H9 (cell line): ENCODE data around the gene TBL1Y. TPM values are rescaled to one million over a fixed set of nuclear protein-coding genes. Genes with fewer than 3 reads are reported as not detected.

Source experiments
- DNase-seq: peaks from one replicate; pipeline ENCODE4 v3.0.0-alpha.2; 2017
- H2AFZ ChIP-seq: one replicate; pipeline ENCODE4 v1.6.1; 2013; ENCODE audit warnings: mild to moderate bottlenecking, low read length, control low read depth, moderate library complexity
- H2AK5ac ChIP-seq: 2 replicates; pipeline ENCODE4 v1.6.1; 2013; ENCODE audit warnings: low read length, control low read depth, mixed read lengths; ENCODE audit not compliant: insufficient read length
- H2BK120ac ChIP-seq: one replicate; pipeline ENCODE4 v1.6.1; 2013; ENCODE audit warnings: low read depth, mild to moderate bottlenecking, low read length, control low read depth, inconsistent platforms; ENCODE audit not compliant: poor library complexity, severe bottlenecking
- H2BK12ac ChIP-seq: 2 replicates; pipeline ENCODE4 v1.6.1; 2013; ENCODE audit warnings: low read length, control low read depth, mixed read lengths, low read depth; ENCODE audit not compliant: insufficient read length
- H2BK15ac ChIP-seq: 2 replicates; pipeline ENCODE4 v1.6.1; 2013; ENCODE audit warnings: low read depth, low read length, control low read depth
- H2BK20ac ChIP-seq: one replicate; pipeline ENCODE4 v1.6.1; 2013; ENCODE audit warnings: low read depth, mild to moderate bottlenecking, low read length, control low read depth, inconsistent platforms; ENCODE audit not compliant: poor library complexity, severe bottlenecking
- H2BK5ac ChIP-seq: 2 replicates; pipeline ENCODE4 v1.6.1; 2013; ENCODE audit warnings: low read length, control low read depth, mixed read lengths; ENCODE audit not compliant: insufficient read length
- H3K14ac ChIP-seq: 2 replicates; pipeline ENCODE4 v1.6.1; 2013; ENCODE audit warnings: low read length, control low read depth; ENCODE audit not compliant: insufficient read depth
- H3K18ac ChIP-seq: 2 replicates; pipeline ENCODE4 v1.6.1; 2013; ENCODE audit warnings: low read depth, mild to moderate bottlenecking, mixed read lengths, low read length, control low read depth; ENCODE audit not compliant: insufficient read length
- H3K23ac ChIP-seq: 2 replicates; pipeline ENCODE4 v1.6.1; 2013; ENCODE audit warnings: low read length, control low read depth, mixed read lengths, low read depth; ENCODE audit not compliant: insufficient read length
- H3K23me2 ChIP-seq: 2 replicates; pipeline ENCODE4 v1.6.1; 2013; ENCODE audit warnings: low read depth, mild to moderate bottlenecking, mixed read lengths, low read length, control low read depth; ENCODE audit not compliant: insufficient read length, poor library complexity, severe bottlenecking
- H3K27ac ChIP-seq: 2 replicates; pipeline ENCODE4 v1.5.1; 2013; ENCODE audit warnings: low read length, control low read depth, mixed read lengths, low read depth; ENCODE audit not compliant: insufficient read length
- H3K27me3 ChIP-seq: 2 replicates; pipeline ENCODE4 v1.6.1; 2013; ENCODE audit warnings: low read length, control low read depth, inconsistent platforms; ENCODE audit not compliant: insufficient read depth
- H3K4ac ChIP-seq: 2 replicates; pipeline ENCODE4 v1.6.1; 2013; ENCODE audit warnings: low read depth, mild to moderate bottlenecking, control low read depth, inconsistent platforms, low read length, moderate library complexity
- H3K4me1 ChIP-seq: 2 replicates; pipeline ENCODE4 v1.6.1; 2013; ENCODE audit warnings: low read length, control low read depth, inconsistent platforms; ENCODE audit not compliant: insufficient read depth
- H3K4me2 ChIP-seq: 2 replicates; pipeline ENCODE4 v1.6.1; 2013; ENCODE audit warnings: low read length, control low read depth, mixed read lengths; ENCODE audit not compliant: insufficient read length, insufficient read depth
- H3K56ac ChIP-seq: 2 replicates; pipeline ENCODE4 v1.6.1; 2013; ENCODE audit warnings: low read depth, mild to moderate bottlenecking, mixed read lengths, low read length, control low read depth; ENCODE audit not compliant: insufficient read length
- H3K79me1 ChIP-seq: 2 replicates; pipeline ENCODE4 v1.6.1; 2013; ENCODE audit warnings: low read depth, mild to moderate bottlenecking, moderate library complexity, low read length, control low read depth, inconsistent platforms; ENCODE audit not compliant: insufficient read depth, poor library complexity, severe bottlenecking
- H3K79me2 ChIP-seq: 2 replicates; pipeline ENCODE4 v1.6.1; 2013; ENCODE audit warnings: low read length, control low read depth, inconsistent platforms; ENCODE audit not compliant: insufficient read depth
- H3K9ac ChIP-seq: 2 replicates; pipeline ENCODE4 v1.6.1; 2013; ENCODE audit warnings: low read length, control low read depth, mixed read lengths; ENCODE audit not compliant: insufficient read length; ENCODE audit errors: extremely low read depth
- H3K9me3 ChIP-seq: one replicate; pipeline ENCODE4 v1.6.1; 2013; ENCODE audit warnings: low read depth, low read length, inconsistent platforms; ENCODE audit not compliant: control insufficient read depth
- H3T11ph ChIP-seq: one replicate; pipeline ENCODE4 v1.6.1; 2013; ENCODE audit warnings: mild to moderate bottlenecking, low read length, control low read depth, inconsistent platforms
- H4K20me1 ChIP-seq: one replicate; pipeline ENCODE4 v1.6.1; 2013; ENCODE audit not compliant: control insufficient read depth, insufficient read length, insufficient read depth
- H4K5ac ChIP-seq: 2 replicates; pipeline ENCODE4 v1.6.1; 2013; ENCODE audit warnings: low read depth, mild to moderate bottlenecking, mixed read lengths, low read length, control low read depth; ENCODE audit not compliant: insufficient read length
- H4K8ac ChIP-seq: replicated peaks from 2 replicates; pipeline ENCODE4 v1.6.1; 2013; ENCODE audit warnings: low read length, control low read depth, mixed read lengths, low read depth; ENCODE audit not compliant: insufficient read length
- H4K91ac ChIP-seq: 2 replicates; pipeline ENCODE4 v1.6.1; 2013; ENCODE audit warnings: low read depth, mild to moderate bottlenecking, moderate library complexity, mixed read lengths, low read length, control low read depth; ENCODE audit not compliant: insufficient read length
- H3K27ac Mint-ChIP-seq, 3 experiments: 2 replicates in 2 of 3; 3 replicates in 1 of 3; pipeline ENCODE4 v1.8.0; 2020 to 2021; ENCODE audit warnings: mixed read lengths in 3 of 3, mild to moderate bottlenecking in 1 of 3, moderate library complexity in 1 of 3
- H3K27me3 Mint-ChIP-seq: 2 replicates; pipeline ENCODE4 v1.8.0; 2021; ENCODE audit warnings: low read depth, mild to moderate bottlenecking, moderate library complexity, mixed read lengths
- H3K36me3 Mint-ChIP-seq, 3 experiments: 2 replicates in 2 of 3; 3 replicates in 1 of 3; pipeline ENCODE4 v1.8.0; 2020 to 2021; ENCODE audit warnings: low read depth in 3 of 3, mixed read lengths in 3 of 3; ENCODE audit not compliant: insufficient read depth in 1 of 3
- H3K4me1 Mint-ChIP-seq, 2 experiments: 2 replicates each; pipeline ENCODE4 v1.8.0; 2020; ENCODE audit warnings: mixed read lengths in 2 of 2
- H3K4me3 Mint-ChIP-seq, 2 experiments: 2 replicates in 1 of 2; 3 replicates in 1 of 2; pipeline ENCODE4 v1.8.0; 2020 to 2021; ENCODE audit warnings: mild to moderate bottlenecking in 2 of 2, mixed read lengths in 2 of 2, moderate library complexity in 1 of 2
- H3K9me3 Mint-ChIP-seq, 2 experiments: 2 replicates in 1 of 2; 3 replicates in 1 of 2; pipeline ENCODE4 v1.8.0; 2020; ENCODE audit warnings: mild to moderate bottlenecking in 2 of 2, mixed read lengths in 2 of 2, moderate library complexity in 1 of 2
- WGBS: extraction: QIAGEN DNeasy Blood & Tissue Kit; methylation state at CpG from one replicate; pipeline ENCODE4 v1.1.7; 2013; ENCODE audit warnings: missing lambda C conversion rate, low lambda C conversion rate, mixed read lengths; ENCODE audit not compliant: insufficient read length; ENCODE audit errors: extremely low coverage; 5-methylcytosine and 5-hydroxymethylcytosine counted together
- total RNA-seq: library from RNA; stranded (reverse); gene quantifications from 2 replicates; pipeline ENCODE4 v1.2.1, GENCODE V29; 2021
- TF ChIP-seq, protein P1 (sequence below): fragments of 200-600 bp; sonication (generic); conservative IDR thresholded peaks from 3 replicates; pipeline ENCODE4 v1.8.0; 2021; ENCODE audit warnings: antibody characterized with exemption, mild to moderate bottlenecking

The TBL1Y gene
- total RNA-seq, 1 experiment from 2014 or later, result not detected

- TF ChIP-seq, protein P1, sequence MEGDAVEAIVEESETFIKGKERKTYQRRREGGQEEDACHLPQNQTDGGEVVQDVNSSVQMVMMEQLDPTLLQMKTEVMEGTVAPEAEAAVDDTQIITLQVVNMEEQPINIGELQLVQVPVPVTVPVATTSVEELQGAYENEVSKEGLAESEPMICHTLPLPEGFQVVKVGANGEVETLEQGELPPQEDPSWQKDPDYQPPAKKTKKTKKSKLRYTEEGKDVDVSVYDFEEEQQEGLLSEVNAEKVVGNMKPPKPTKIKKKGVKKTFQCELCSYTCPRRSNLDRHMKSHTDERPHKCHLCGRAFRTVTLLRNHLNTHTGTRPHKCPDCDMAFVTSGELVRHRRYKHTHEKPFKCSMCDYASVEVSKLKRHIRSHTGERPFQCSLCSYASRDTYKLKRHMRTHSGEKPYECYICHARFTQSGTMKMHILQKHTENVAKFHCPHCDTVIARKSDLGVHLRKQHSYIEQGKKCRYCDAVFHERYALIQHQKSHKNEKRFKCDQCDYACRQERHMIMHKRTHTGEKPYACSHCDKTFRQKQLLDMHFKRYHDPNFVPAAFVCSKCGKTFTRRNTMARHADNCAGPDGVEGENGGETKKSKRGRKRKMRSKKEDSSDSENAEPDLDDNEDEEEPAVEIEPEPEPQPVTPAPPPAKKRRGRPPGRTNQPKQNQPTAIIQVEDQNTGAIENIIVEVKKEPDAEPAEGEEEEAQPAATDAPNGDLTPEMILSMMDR, result no peak
- no peak overlapping the region for H3T11ph ChIP-seq
- no peak for DNase-seq
- no peak overlapping the region for H4K91ac ChIP-seq
- H3K4me1 Mint-ChIP-seq, result no peaks in the 10 kb centered on the region
- no peak overlapping the region for H2AFZ ChIP-seq
- no peaks in the 10 kb centered on the region for H3K27me3 ChIP-seq
- H3K4me1 ChIP-seq, result no peaks in the 10 kb centered on the region
- no peak overlapping the region for H3K18ac ChIP-seq
- no peak overlapping the region for H2BK15ac ChIP-seq
- no peaks in the 10 kb centered on the region for H3K27me3 Mint-ChIP-seq
- no peaks in the 10 kb centered on the region for H3K36me3 Mint-ChIP-seq
- H3K79me2 ChIP-seq, result no peaks in the 10 kb centered on the region
- H3K9me3 ChIP-seq, result no peaks in the 10 kb centered on the region
- H3K9me3 Mint-ChIP-seq, result no peaks in the 10 kb centered on the region
- H3K4me2 ChIP-seq, result no peak overlapping the region
- H3K27ac ChIP-seq, result no peak overlapping the region
- H3K14ac ChIP-seq, result no peak overlapping the region
- no peak overlapping the region for H3K56ac ChIP-seq
- WGBS, result no CpG with 5 or more reads among the region's 1 CpG
- no peak overlapping the region for H3K9ac ChIP-seq
- H3K23me2 ChIP-seq, result no peaks in the 10 kb centered on the region
- no peak overlapping the region for H2BK120ac ChIP-seq
- H2BK20ac ChIP-seq, result no peak overlapping the region
- no peak overlapping the region for H4K8ac ChIP-seq
- H4K5ac ChIP-seq, result no peak overlapping the region
- H2BK12ac ChIP-seq, result no peak overlapping the region
- no peak overlapping the region for H2BK5ac ChIP-seq
- H3K4me3 Mint-ChIP-seq, result no peak overlapping the region
- no peaks in the 10 kb centered on the region for H3K79me1 ChIP-seq
- H4K20me1 ChIP-seq, result no peaks in the 10 kb centered on the region
- H3K4ac ChIP-seq, result no peak overlapping the region
- H2AK5ac ChIP-seq, result no peak overlapping the region
- H3K27ac Mint-ChIP-seq, result no peak overlapping the region
- H3K23ac ChIP-seq, result no peak overlapping the region
Measured at GRCh38 chrY:6987811-6988210, 77.3 kb downstream of the TBL1Y start.
